Tibial nerve (tissue), 4 donors: ENCODE measurements around the gene LRRC8D. TPM values are rescaled to one million over a fixed set of nuclear protein-coding genes. Genes with fewer than 3 reads are reported as not detected.

Experiments
- DNase-seq, 2 donors: peaks; one replicate each; pipeline ENCODE4 v3.0.0-alpha.2; 2019; ENCODE audit warnings: low spot score in 2 of 2
- H3K27ac ChIP-seq, 4 donors: fragments of 200-600 bp; sonication (generic) in 3 of 4; one replicate each; pipeline ENCODE4 v1.5.1; 2017 to 2019; ENCODE audit warnings: mild to moderate bottlenecking in 1 of 4
- H3K27me3 ChIP-seq, 2 donors: fragments of 200-600 bp; sonication (generic) in 1 of 2; one replicate each; pipeline versions ENCODE4 v1.5.1 to v1.6.0; 2017 to 2019
- H3K36me3 ChIP-seq, 3 donors: fragments of 200-600 bp; sonication (generic); one replicate each; pipeline ENCODE4 v1.5.1; 2018 to 2019
- H3K4me1 ChIP-seq, 4 donors: fragments of 200-600 bp; sonication (generic) in 3 of 4; one replicate each; pipeline ENCODE4 v1.5.1; 2017 to 2019
- H3K4me3 ChIP-seq, 4 donors: fragments of 200-600 bp; sonication (generic) in 3 of 4; one replicate each; pipeline ENCODE4 v1.5.1; 2017 to 2019; ENCODE audit warnings: mild to moderate bottlenecking in 1 of 4, moderate library complexity in 1 of 4
- H3K9me3 ChIP-seq, 4 donors: fragments of 200-600 bp; sonication (generic) in 3 of 4; one replicate each; pipeline ENCODE4 v1.5.1; 2017 to 2019
- EP300 ChIP-seq, 2 donors: sonication (generic); formaldehyde crosslinking; IDR thresholded peaks; one replicate each; pipeline ENCODE4 v1.6.1; 2017; ENCODE audit warnings: antibody characterized with exemption in 2 of 2, mild to moderate bottlenecking in 1 of 2
- POLR2A ChIP-seq, 2 donors: fragments of 450-650 bp; IDR thresholded peaks; one replicate each; pipeline ENCODE4 v1.6.1; 2017; ENCODE audit warnings: antibody characterized with exemption in 2 of 2, mild to moderate bottlenecking in 2 of 2, moderate library complexity in 2 of 2
- WGBS, 2 donors: methylation state at CpG; one replicate each; pipeline ENCODE4 v1.1.5; 2018; 5-methylcytosine and 5-hydroxymethylcytosine counted together
- total RNA-seq, 4 donors: library from RNA; depleted of rRNA; stranded (reverse); fragments of >200 nt; gene quantifications; one replicate each; pipeline ENCODE4 v1.1.0, GENCODE V29; 2016
- TF ChIP-seq, protein P1 (sequence below), 5 experiments: fragments of 200-600 bp in 3 of 5; fragments of 450-650 bp in 2 of 5; sonication (generic) in 3 of 5; IDR thresholded peaks; one replicate each; pipeline ENCODE4 v1.5.1; 2016 to 2019; ENCODE audit warnings: antibody characterized with exemption in 5 of 5, mild to moderate bottlenecking in 3 of 5, moderate library complexity in 2 of 5

LRRC8D gene
- total RNA-seq, 4 donors from 2014 or later = 11.1 to 19.0 (median 15.3) TPM

DNA sequence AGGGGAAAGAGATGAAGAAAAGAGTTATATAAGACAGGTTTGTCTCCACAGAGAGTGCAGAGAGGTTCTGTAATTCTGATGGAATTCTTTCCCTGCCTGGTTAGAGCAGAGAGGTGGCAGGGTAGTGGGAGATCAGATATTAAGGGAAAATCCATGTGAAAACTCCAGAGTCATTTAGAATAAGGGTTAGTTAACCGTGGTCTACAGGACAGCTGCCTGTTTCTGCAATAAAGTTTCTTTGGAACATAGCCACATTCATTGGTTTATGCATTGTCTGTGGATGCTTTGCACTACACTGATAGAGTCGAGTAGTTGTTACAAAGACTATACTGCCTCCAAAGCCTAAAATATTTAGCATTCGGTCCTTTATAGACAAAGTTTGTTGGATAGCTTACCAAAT lies 55.6 kb downstream of the LRRC8D start:
- H3K27ac ChIP-seq = no peak overlapping the region
- 37 to 39% methylated on average over 3 of the region's 3 CpGs for WGBS, 2 donors
- TF ChIP-seq POLR2A (IDR thresholded peaks at IDR 0.05) (no peak), EP300 (IDR thresholded peaks at IDR 0.05) (no peak)
- TF ChIP-seq, protein P1, sequence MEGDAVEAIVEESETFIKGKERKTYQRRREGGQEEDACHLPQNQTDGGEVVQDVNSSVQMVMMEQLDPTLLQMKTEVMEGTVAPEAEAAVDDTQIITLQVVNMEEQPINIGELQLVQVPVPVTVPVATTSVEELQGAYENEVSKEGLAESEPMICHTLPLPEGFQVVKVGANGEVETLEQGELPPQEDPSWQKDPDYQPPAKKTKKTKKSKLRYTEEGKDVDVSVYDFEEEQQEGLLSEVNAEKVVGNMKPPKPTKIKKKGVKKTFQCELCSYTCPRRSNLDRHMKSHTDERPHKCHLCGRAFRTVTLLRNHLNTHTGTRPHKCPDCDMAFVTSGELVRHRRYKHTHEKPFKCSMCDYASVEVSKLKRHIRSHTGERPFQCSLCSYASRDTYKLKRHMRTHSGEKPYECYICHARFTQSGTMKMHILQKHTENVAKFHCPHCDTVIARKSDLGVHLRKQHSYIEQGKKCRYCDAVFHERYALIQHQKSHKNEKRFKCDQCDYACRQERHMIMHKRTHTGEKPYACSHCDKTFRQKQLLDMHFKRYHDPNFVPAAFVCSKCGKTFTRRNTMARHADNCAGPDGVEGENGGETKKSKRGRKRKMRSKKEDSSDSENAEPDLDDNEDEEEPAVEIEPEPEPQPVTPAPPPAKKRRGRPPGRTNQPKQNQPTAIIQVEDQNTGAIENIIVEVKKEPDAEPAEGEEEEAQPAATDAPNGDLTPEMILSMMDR (IDR thresholded peaks at IDR 0.05) = no peak
- no peaks in the 10 kb centered on the region for H3K27me3 ChIP-seq
- no peak for DNase-seq
- no peak overlapping the region for H3K4me3 ChIP-seq
- peaks cover 0 to under 1% (median 0%) of the 10 kb centered on the region in 4 donors for H3K9me3 ChIP-seq
- peaks cover 0 to under 1% (median 0%) of the 10 kb centered on the region in 3 donors for H3K36me3 ChIP-seq
- H3K4me1 ChIP-seq = peaks cover 0 to 14% (median 2%) of the 10 kb centered on the region in 4 donors

DNA sequence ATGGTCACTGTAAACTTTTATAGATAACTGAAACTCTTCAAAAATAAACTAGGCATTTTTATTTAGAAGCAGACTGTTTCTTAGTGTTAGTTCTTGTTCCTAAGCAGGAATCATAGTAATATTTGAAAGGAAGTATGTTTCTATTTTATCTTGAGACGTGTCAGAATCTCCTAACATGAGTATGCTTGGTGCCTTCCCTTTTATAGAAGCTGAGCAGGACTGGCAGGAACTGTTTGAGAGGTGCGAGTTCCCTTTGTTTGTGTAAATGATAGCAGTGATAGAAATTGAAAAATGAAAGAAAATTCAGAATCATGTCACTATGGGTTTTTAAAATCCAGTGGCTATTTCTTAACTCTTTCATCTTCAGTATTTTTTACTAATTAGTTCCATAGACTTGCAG lies 56.9 kb downstream of the LRRC8D start:
- Histone ChIP-seq H3K27ac (no peak overlapping the region), H3K36me3 (peaks cover 0 to 8% (median 0%) of the 10 kb centered on the region in 3 donors), H3K9me3 (peaks cover 0 to 2% (median 0%) of the 10 kb centered on the region in 4 donors), H3K4me1 (peaks cover 0 to 10% (median 2%) of the 10 kb centered on the region in 4 donors), H3K27me3 (no peaks in the 10 kb centered on the region), H3K4me3 (no peak overlapping the region)
- TF ChIP-seq EP300 (IDR thresholded peaks at IDR 0.05) = no peak
- TF ChIP-seq POLR2A (IDR thresholded peaks at IDR 0.05) = no peak
- TF ChIP-seq, protein P1 (IDR thresholded peaks at IDR 0.05) = no peak
- no peak for DNase-seq
- WGBS, 2 donors = 79 to 89% methylated on average over 2 of the region's 2 CpGs

DNA sequence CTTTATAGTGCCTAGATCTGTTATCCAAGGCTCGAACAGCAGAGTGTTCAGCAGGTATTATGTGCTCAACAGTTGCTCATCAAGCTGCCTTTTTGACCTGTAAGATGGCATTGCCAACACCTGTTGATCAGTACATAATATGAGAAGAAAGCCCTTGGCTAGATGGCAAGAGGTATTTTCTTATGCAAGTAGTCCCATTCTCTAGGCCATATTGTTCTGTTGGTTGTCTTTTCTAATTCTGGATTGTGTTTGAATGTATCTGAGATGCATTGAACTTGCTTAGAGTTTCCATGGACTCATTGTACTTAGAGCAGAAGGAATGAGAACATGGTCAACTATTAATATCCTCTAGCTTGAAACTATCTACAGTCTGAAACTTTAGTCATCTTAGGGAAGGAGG lies 57.4 kb downstream of the LRRC8D start:
- TF ChIP-seq, protein P1 (IDR thresholded peaks at IDR 0.05) = no peak
- TF ChIP-seq POLR2A (IDR thresholded peaks at IDR 0.05) (no peak), EP300 (IDR thresholded peaks at IDR 0.05) (no peak)
- Histone ChIP-seq H3K27ac (no peak overlapping the region), H3K36me3 (peaks cover 0 to 8% (median 0%) of the 10 kb centered on the region in 3 donors), H3K4me3 (no peak overlapping the region), H3K9me3 (peaks cover 0 to 2% (median 0%) of the 10 kb centered on the region in 4 donors), H3K4me1 (peaks cover 0 to 6% (median under 1%) of the 10 kb centered on the region in 4 donors), H3K27me3 (no peaks in the 10 kb centered on the region)
- DNase-seq = no peak
- 88 to 100% methylated on average over 1 of the region's 1 CpG for WGBS, 2 donors

DNA sequence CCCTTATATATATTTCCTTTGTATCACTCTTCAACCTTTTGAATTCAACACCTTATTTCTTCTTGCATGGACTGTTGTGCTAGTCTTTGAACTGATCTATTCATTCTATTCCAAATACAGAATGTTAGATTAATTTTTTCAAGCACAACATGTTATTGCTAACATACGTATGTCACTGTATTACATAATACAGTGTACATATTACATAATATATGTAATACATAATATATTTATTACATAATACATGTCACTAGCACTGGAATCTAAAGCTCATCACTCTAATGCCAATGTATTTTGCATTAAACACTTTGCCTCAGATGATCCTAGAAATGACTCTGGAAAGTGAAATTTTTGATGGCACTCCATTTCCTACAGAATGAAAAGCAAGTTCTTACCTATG lies 59.8 kb downstream of the LRRC8D start:
- Histone ChIP-seq H3K27ac (no peak overlapping the region), H3K36me3 (peaks cover 0 to 8% (median 0%) of the 10 kb centered on the region in 3 donors), H3K9me3 (peaks cover 0 to 2% (median 0%) of the 10 kb centered on the region in 4 donors), H3K4me1 (peaks cover 0 to 13% (median 0%) of the 10 kb centered on the region in 4 donors), H3K27me3 (no peaks in the 10 kb centered on the region), H3K4me3 (no peak overlapping the region)
- no peak for TF ChIP-seq EP300 (IDR thresholded peaks at IDR 0.05)
- no peak for TF ChIP-seq POLR2A (IDR thresholded peaks at IDR 0.05)
- TF ChIP-seq, protein P1 (IDR thresholded peaks at IDR 0.05) = no peak
- no peak for DNase-seq
- 85 to 97% methylated on average over 1 of the region's 1 CpG for WGBS, 2 donors

- 83 to 89% methylated on average over 1 of the region's 1 CpG for WGBS, 2 donors
- H3K36me3 ChIP-seq = peaks cover 0 to 8% (median 0%) of the 10 kb centered on the region in 3 donors
- DNase-seq = no peak
- H3K9me3 ChIP-seq = peaks cover 0 to 2% (median 0%) of the 10 kb centered on the region in 4 donors
- no peak overlapping the region for H3K4me3 ChIP-seq
- TF ChIP-seq POLR2A (IDR thresholded peaks at IDR 0.05) (no peak), EP300 (IDR thresholded peaks at IDR 0.05) (no peak)
- TF ChIP-seq, protein P1 (IDR thresholded peaks at IDR 0.05) = no peak
- peaks cover 0 to 13% (median 0%) of the 10 kb centered on the region in 4 donors for H3K4me1 ChIP-seq
- H3K27ac ChIP-seq = no peak overlapping the region
- H3K27me3 ChIP-seq = no peaks in the 10 kb centered on the region
Measured at GRCh38 chr1:89881415-89882058, 60.7 kb downstream of the LRRC8D start.
